Spleen (tissue), 7 donors: Measurements from ENCODE around the gene CFAP58.

Source experiments
- POLR2A ChIP-seq, 3 donors: fragments of 450-650 bp; IDR thresholded peaks; one replicate each; pipeline ENCODE4 v1.5.1; 2017; ENCODE audit warnings: antibody characterized with exemption in 3 of 3, mild to moderate bottlenecking in 1 of 3
- TF ChIP-seq, protein P1 (sequence below), 11 experiments: fragments of 200-600 bp in 7 of 11; fragments of 450-650 bp in 4 of 11; sonication (generic) in 4 of 11; IDR thresholded peaks in 8 of 11; conservative IDR thresholded peaks in 3 of 11; 1 replicate in 7 of 11; 2 replicates in 4 of 11; pipeline versions ENCODE4 v1.4.0 to v1.8.0; 2016 to 2021; ENCODE audit warnings: antibody characterized with exemption in 11 of 11, inconsistent platforms in 4 of 11, mild to moderate bottlenecking in 1 of 11
- donor health status: DM: no; HTN: no; CAD: no; lungs with moderate emphysema.
- donor health status: DM: no; HTN: no; CAD: no.
- donor health status: DM: no; HTN: no; CAD: no.

DNA sequence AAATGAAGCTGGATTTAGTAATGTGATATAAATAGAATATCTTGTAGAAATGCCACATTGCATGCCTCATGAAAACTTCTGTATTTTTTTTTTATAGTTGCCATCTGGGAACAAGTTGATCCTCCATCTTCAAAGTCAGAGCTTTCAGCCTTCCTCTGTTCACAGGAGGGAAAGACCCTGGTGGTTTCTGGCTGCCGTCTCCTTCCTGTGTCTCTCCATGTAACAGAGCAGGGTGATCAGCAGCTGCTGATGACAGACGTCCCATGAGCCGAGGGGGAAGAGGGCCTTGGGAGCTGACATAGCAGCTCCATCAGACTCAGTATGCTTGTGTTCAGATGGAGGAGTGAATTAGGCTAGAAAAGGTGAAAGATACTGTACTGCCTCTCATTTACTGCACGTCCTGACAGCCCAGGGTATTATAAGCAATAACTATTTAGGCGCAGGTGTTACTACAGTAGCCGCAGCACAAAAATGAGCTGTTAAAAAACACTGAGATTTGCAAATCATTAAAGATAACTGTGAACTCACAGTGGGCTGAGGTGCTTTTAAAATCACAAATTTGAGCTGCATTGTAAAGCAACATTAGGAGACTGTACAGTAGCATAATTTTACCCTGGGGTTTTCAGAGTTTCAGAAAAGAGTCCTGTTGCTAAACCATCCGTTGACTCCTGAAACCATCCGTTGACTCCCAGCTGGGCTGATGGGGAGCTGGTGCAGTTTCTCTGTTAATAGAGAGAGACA is 103.3 kb downstream of the CFAP58 start:
- TF ChIP-seq, protein P1, sequence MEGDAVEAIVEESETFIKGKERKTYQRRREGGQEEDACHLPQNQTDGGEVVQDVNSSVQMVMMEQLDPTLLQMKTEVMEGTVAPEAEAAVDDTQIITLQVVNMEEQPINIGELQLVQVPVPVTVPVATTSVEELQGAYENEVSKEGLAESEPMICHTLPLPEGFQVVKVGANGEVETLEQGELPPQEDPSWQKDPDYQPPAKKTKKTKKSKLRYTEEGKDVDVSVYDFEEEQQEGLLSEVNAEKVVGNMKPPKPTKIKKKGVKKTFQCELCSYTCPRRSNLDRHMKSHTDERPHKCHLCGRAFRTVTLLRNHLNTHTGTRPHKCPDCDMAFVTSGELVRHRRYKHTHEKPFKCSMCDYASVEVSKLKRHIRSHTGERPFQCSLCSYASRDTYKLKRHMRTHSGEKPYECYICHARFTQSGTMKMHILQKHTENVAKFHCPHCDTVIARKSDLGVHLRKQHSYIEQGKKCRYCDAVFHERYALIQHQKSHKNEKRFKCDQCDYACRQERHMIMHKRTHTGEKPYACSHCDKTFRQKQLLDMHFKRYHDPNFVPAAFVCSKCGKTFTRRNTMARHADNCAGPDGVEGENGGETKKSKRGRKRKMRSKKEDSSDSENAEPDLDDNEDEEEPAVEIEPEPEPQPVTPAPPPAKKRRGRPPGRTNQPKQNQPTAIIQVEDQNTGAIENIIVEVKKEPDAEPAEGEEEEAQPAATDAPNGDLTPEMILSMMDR (IDR thresholded peaks at IDR 0.05 in 8 of 11, conservative IDR thresholded peaks at IDR 0.05 in 3 of 11), result no peak
- no peak for TF ChIP-seq POLR2A (IDR thresholded peaks at IDR 0.05)
